Kidney capillary endothelial cell (primary cell): ENCODE results near the gene INPP5D.
A peak's percentile ranks its signal among the peaks of the same experiment; 100 is the strongest.

Source experiments
- DNase-seq: peaks from one replicate; pipeline ENCODE4 v3.0.0-alpha.2; 2018; ENCODE audit warnings: low spot score

The INPP5D gene

DNA sequence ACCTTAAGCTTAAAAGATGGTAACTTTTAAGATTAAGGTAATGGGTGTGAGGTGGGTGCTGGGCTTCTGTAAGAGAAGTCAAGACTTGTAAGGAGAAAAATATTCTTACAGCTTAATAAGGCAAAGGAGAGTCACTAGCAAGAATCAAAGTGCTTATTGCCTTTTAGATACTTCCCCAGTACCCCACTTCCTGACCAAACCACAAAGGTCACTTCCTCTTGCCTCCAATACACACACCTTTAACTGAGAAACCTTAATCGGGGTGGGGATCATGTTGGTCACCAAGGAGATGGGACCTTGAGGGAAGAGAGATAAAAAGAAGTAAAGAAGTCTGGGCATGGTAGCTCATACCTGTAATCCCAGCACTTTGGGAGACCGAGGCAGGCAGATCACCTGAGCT, 180.8 kb downstream of the INPP5D start:
- no peak for DNase-seq

DNA sequence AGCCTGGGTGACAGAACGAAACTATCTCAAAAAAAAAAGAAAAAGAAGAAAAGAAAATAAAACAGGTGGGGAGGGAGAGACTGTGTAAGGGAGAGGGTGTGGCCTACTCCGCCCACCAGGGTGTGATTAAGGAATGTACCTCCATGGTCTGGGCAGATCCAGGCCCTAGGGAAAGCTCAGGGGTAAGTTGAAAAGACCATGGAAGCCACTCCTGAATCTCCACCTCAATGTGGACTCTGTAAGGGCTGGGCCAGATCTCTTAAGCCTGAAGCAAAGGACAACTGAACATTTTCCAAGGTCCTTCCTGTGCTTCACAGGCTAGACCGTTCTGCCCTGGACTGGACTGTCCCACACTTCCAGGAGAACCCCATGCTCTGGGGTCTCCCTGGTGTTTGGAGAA, 181.7 kb downstream of the INPP5D start:
- no peak for DNase-seq

DNA sequence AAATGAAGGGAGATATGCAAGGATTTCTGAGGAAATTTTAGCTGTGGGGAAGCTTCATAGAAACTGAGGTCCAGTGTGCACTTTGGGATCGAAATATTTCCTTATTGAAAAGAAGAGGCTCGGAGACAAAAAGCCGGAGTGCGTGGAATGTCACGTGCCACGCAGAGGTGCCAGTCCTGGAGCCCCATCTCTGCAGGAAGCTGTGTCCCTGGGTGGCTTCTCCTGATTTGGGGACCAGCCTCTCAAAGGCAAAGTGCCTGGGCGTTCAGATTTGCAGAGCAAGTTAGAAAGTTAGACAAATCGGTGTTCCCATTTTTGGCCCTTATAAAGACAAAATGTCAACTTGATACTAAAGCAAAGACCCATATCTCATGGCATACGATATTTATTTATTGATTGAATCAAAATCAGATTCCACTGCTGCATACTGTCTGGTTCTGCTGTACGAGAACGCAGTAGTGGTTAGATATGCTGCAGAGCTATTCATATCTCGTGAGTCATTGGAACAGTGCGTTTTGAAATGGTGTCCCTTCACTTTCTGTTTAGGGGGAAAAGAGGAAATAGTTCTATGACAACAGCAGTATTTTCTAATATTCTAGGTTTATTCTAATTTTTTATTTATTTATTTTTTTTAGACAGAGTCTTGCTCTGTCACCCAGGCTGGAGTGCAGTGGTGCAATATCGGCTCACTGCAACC, 182.2 kb downstream of the INPP5D start:
- no peak for DNase-seq

DNA sequence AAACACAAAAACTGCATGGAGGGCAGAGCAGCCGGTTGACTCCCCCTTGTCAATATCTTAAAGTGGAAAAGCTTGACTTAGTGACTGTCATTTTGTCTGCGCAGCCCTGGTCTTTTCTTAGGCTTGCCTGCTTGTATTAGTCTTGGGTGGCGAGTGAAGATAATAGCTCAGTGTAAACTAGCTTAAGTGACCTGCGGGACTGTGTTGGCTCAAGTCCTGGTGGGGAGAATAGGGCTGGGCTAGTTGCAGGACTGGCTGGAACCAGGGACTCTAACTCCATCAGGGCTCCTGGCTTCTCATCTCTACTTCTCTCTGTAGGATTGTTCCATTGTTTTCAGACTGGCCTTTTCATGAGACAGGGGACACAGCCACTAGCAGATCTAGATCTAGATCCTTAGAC, 183.2 kb downstream of the INPP5D start:
- DNase-seq: no peak

DNA sequence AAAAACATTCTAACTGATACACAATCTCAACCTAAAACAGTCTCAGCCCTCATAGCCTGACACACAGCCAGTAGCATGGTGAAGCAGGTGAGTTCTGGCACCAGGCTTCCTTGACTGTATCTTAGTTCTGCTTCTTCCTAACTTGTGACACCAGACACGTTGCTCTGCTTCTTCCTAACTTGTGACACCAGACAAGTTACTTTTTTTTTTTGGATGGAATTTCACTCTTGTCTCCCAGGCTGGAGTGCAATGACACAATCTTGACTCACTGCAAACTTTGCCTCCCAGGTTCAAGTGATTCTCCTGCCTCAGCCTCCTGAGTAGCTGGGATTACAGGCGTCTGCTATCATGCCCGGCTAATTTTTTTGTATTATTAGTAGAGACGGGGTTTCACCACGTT, 184.7 kb downstream of the INPP5D start:
- no peak for DNase-seq

DNA sequence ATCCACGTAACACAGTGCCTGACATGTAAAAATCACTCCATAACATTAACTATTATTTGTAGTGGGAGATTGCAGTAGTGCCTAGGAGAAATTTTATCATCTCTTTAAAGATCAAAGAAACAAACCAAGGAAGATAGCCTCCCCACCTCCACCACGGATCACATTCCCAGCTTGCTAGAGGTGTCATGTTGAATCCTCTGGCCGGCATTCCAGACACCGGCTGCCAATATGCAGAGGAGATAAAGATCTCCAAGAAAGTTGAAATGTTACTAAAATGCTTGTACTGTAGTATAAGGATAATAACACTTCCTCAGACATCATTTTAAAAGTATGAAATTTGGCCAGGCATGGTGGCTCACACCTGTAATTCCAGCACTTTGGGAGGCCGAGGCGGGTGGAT, 185.3 kb downstream of the INPP5D start:
- no peak for DNase-seq

DNA sequence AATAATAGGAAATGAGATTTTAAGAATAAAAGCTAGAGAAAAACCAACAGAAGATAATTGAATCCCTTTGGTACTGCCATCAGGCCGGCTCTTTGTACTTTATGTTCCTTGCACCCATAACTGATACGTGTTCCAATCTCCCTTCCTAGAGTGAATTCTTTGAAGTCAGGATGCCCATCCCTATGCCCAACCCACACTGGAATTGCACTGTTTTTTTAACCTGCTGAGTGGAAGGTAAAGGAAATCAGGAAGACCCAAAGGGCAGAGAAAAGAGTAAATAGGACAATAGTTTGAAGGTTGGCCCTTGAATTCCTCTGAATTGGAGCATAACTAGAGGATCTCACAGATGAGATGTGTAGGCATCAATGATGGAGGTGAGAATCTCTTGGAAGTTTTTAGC, 187.0 kb downstream of the INPP5D start:
- no peak for DNase-seq

DNA sequence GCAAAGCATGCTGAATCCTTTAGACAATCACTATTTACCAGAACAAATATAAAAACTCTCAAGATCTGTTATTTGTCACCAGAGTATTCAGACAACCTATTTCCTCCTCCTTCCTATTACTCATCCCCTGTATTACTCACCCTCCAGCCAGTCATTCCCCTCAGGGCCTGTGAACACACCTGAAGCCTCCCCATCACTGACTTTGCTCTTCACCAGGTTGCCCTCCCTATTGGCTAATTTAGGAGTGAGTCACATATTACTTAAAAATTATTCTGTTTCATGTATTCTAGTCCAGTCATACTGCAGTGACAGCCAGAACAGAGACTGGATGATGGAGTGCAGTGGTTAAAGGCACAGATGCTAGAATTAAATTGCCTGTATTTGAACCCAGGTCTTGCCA, 187.6 kb downstream of the INPP5D start:
- DNase-seq: peak; percentile 95

DNA sequence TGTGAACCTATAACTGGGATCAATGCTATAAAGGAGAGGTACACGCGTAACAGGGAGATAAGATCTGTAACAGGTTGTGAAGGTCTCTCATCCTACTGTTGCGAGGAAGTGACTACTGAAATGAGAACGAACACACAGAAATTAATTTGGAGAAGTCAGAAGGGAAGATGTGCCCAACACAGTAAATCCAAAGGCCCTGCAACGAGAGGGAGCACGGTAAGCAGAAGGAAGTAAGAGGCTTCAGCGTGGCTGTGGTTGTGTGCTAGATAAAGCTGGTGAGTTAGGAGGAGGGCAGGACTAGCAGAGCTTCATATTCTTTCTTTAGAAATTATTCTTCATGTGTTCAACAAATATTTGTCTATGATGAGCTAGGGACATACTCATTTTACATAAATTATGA, 188.9 kb downstream of the INPP5D start:
- DNase-seq: no peak

DNA sequence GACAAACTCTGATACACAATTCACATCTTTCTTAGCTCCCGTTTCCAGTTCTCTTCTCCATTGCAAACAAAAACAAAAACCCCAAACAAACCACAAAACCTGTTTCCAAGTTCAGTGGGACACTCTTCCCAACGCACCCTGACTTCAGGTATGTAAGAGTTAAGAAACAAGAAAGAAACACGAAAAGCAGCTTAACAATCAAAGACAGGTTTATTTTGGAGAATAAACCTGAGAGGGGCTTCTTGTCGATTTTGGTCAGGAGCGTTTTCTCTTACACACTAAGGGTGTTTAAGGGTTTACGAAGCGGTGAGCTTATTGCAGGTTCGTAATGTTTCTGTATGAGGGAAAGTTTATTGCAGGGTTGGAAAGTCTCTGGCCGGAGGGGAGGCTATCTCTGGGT, 190.4 kb downstream of the INPP5D start:
- no peak for DNase-seq

DNA sequence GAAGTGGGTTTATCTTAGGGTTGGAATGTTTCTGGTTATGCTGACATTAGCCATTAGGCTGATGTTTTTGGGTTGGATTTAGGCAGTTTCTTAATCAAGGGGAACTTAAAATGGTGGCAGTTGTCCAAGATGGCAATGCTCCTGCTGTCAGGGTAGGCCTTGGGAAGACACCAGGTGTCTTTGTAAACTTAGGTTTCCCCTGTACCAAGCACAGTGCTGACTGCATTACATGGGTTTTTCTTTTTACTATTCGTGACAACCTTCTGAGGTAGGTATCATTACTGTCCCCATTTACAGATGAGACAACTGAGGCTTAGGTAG, 190.8 kb downstream of the INPP5D start:
- DNase-seq: no peak

DNA sequence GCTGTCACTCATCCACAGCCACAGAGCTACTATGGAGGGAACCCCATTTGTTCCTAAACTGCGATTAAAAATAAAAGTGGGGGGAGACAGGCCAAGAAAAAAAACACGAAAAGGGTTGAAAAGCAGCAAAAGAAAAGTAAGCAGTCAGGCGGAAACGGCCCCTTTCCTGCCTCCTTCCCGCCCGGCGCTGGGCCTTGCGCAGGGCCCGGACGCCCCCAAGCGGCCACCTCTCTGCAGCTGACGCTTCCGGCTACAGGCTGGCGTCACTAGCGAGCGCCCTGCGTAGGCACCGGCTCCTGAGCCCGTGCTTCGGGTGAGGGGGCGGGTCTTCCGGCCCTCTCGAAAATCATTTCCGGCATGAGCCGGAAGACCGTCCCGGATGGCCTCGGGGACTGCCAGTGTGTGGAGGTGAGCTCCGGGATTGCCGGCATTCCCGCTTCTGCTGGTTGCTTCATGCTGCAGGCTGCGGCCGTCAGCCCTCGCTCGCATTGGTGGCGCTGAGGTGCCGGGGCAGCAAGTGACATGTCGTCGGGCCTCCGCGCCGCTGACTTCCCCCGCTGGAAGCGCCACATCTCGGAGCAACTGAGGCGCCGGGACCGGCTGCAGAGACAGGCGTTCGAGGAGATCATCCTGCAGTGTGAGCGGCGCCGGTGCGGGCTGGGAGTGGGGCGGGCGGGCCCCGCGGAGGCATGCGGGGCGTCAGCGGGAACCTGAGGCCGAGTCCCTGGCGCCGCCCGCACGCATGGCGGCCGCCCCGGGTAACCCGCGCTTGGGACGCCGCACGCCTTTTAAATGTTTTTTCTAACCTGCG, 191.4 kb downstream of the INPP5D start, which contains the start of gene ATG16L1:
ATG16L1 (plus strand) TSS at position 368 of the 811 bp plus-strand sequence; CDS start at position 523, 155 bp downstream.
- DNase-seq: peak; percentile 96

DNA sequence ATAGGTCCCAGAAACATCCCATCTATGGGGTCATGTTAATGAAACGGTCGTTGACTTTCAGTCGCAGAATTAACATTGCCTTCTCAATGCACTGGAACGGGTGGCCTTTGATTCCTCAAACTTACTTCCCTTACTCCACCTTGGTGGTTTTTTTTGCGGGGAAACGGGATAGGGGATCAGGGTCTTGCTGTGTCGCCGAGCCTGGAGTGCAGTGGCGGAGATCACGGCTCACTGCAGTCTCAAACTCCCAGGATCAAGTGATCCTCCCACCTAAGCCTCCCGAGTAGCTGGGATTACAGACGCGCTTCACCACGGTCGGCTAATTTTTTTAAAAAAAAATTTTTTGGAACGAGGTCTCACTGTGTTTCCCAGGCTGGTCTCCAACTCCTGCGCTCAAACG, 192.1 kb downstream of the INPP5D start:
- no peak for DNase-seq

DNA sequence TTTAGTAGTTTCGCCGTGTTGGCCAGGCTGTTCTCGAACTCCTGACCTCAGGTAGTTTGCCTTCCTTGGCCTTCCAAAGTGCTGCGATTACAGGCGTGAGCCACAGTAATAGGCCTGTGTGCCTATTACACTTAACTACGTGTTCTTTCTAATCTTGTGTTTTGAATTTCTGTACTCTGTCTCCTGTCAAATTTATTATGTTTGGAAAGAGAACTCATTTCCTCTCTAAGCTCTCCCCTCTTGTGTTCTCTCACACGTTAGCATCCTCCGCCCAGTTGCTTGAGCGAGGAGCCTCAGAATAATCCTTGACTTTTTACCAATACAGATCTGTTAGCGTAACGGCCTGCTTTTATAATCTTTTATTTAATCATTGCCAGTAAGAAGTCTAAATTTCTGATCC, 195.0 kb downstream of the INPP5D start:
- DNase-seq: no peak

DNA sequence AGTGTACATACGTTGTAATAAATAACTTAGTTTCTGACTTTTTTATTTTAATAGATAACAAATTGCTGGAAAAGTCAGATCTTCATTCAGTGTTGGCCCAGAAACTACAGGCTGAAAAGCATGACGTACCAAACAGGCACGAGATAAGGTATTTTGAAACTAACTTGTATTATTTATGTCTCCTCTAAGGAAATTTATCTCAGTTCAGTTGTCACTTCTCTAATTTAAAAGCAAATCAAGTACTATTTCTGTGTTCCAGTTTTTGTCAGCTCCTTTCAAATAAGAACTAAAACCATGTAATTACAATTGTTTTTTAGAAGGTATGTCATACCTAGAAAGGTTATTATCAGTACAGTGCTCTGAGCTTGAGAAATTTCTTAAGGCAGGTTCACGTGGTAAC, 195.9 kb downstream of the INPP5D start:
- no peak for DNase-seq
